Activated T-cell treated with anti-CD3 and anti-CD28 coated beads, Interleukin-2, amount 50 U/mL, for 4 hours (primary cell): ENCODE data around the gene TNNT1. TPM values are rescaled to one million over a fixed set of nuclear protein-coding genes. Genes with fewer than 3 reads are reported as not detected.
"Not testable (repeated sequence)": the region's sequence is repeated elsewhere in the genome, so short reads cannot be mapped to it uniquely, and the experiment has no call there.

Experiments
- ATAC-seq, 2 donors: fragments of 200-7000 bp; cut with Tn5 transposase; one replicate each; pipeline ENCODE4 v1.10.0; 2021
- DNase-seq: peaks from one replicate; pipeline ENCODE4 v3.0.0-alpha.2; 2020
- H3K27me3 Mint-ChIP-seq: one replicate; pipeline ENCODE4 v1.8.0; 2021; ENCODE audit warnings: low read depth, mixed read lengths
- H3K36me3 Mint-ChIP-seq: one replicate; pipeline ENCODE4 v1.8.0; 2022; ENCODE audit warnings: mixed read lengths; ENCODE audit not compliant: insufficient read depth
- H3K4me1 Mint-ChIP-seq: one replicate; pipeline ENCODE4 v1.8.0; 2021; ENCODE audit warnings: low read depth, mixed read lengths
- H3K4me3 Mint-ChIP-seq: one replicate; pipeline ENCODE4 v1.8.0; 2021; ENCODE audit warnings: mild to moderate bottlenecking, moderate library complexity, mixed read lengths
- H3K9me3 Mint-ChIP-seq: one replicate; pipeline ENCODE4 v1.8.0; 2021; ENCODE audit warnings: mixed read lengths
- total RNA-seq, 3 donors: library from RNA; stranded (reverse); gene quantifications; one replicate each; pipeline ENCODE4 v1.2.1, GENCODE V29; 2021

Gene TNNT1
- total RNA-seq, 3 donors from 2014 or later = not detected

GRCh38 chr19:55174425-55175116 is 25.6 kb upstream of the TNNT1 start:
- no peak overlapping the region for H3K4me3 Mint-ChIP-seq
- H3K27me3 Mint-ChIP-seq = peaks cover 78% of the 10 kb centered on the region
- H3K9me3 Mint-ChIP-seq = no peaks in the 10 kb centered on the region
- DNase-seq = no peak
- no peaks in the 10 kb centered on the region for H3K36me3 Mint-ChIP-seq
- no peak for ATAC-seq
- peaks cover 26% of the 10 kb centered on the region for H3K4me1 Mint-ChIP-seq

GRCh38 chr19:55173714-55174409 is 24.9 kb upstream of the TNNT1 start:
- Mint-ChIP-seq H3K9me3 (no peaks in the 10 kb centered on the region), H3K4me1 (peaks cover 21% of the 10 kb centered on the region), H3K4me3 (peak overlapping the region; percentile 24), H3K36me3 (no peaks in the 10 kb centered on the region), H3K27me3 (peaks cover 81% of the 10 kb centered on the region)
- DNase-seq (no peak), ATAC-seq (peak; percentile 55 to 60)

DNA sequence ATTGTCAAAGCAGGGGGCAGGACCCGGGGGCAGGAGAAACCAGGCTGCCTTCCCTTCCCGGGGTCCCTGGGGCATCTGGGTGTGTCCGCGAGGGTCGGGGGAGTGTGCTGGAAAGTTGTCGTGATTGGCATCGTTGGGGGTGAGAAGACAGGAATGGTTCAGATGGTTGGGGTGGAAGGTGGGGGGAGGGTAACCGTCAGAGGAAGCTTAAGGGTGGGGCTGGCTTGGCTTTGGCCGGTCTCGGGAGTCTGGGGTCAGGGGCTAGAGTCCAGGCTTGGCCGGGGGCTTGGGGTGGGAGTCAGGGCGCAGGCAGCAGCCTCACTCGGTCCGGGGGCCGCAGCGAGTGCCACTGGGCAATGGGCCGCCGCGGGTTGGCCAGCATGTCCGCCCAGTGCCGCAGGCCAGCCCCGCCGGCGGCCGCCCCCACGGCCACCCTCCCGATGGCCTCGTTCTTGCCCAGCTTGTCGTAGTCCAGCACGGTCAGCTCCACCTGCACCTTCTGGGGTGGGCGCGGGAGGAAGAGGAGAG is 24.2 kb upstream of the TNNT1 start:
- no peak for DNase-seq
- H3K27me3 Mint-ChIP-seq = peaks cover 76% of the 10 kb centered on the region
- H3K4me3 Mint-ChIP-seq = peak overlapping the region; percentile 13
- no peaks in the 10 kb centered on the region for H3K36me3 Mint-ChIP-seq
- peaks cover 16% of the 10 kb centered on the region for H3K4me1 Mint-ChIP-seq
- ATAC-seq = peak in 1 of 2 donors; percentile 8
- no peaks in the 10 kb centered on the region for H3K9me3 Mint-ChIP-seq

DNA sequence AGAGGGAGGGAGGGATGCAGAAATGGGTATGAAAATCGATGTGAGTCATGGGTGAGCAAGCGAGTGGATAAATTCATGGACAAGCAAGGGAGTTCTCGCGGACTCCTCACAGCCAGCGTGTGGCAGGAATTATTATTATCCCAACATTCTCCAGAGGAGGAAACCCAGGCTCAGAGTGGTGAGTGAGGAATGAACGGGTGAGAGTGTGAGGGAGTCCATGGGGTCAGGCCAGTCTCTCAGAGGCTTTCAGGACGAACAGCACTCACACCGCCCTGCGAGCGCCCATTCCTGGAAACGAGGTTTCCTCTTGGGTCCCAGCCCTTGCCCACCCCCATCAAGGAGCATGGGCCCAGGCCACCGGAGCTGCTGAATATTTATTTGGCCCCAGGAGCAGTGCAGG is 23.7 kb upstream of the TNNT1 start:
- H3K4me1 Mint-ChIP-seq = peaks cover 16% of the 10 kb centered on the region
- H3K36me3 Mint-ChIP-seq = no peaks in the 10 kb centered on the region
- ATAC-seq (no peak), DNase-seq (no peak)
- H3K9me3 Mint-ChIP-seq = no peaks in the 10 kb centered on the region
- H3K27me3 Mint-ChIP-seq = peaks cover 74% of the 10 kb centered on the region
- peak overlapping the region; percentile 9 for H3K4me3 Mint-ChIP-seq

- not testable (repeated sequence) for DNase-seq, H3K4me3 Mint-ChIP-seq, H3K36me3 Mint-ChIP-seq, H3K9me3 Mint-ChIP-seq, ATAC-seq
- Mint-ChIP-seq H3K4me1 (peaks cover 16% of the 10 kb centered on the region), H3K27me3 (peaks cover 77% of the 10 kb centered on the region)
These were observed 23.3 kb upstream of the TNNT1 start for GRCh38 chr19:55172318-55172717.

DNA sequence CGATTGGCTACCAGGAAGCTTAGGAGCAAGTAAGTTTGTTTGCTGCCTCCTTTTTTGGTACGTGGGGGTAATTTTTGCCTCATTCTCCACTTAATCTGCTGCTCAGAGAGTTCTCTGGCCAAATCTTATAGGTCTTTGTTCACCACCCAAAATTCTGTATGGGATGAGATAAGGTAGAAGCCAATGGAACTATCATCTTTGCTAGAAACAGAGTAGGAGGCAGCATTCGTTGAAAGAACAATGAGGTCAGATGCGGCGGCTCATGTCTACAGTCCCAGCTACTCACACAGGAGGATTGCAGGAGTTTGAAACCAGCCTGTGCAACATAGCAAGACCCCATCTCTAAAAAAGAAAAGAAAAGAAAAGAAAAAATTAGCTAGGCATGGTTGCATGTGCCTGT is 22.4 kb upstream of the TNNT1 start:
- Mint-ChIP-seq H3K4me1 (peaks cover 23% of the 10 kb centered on the region), H3K4me3 (no peak overlapping the region), H3K9me3 (no peaks in the 10 kb centered on the region), H3K27me3 (peaks cover 77% of the 10 kb centered on the region), H3K36me3 (no peaks in the 10 kb centered on the region)
- no peak for DNase-seq
- ATAC-seq = no peak

DNA sequence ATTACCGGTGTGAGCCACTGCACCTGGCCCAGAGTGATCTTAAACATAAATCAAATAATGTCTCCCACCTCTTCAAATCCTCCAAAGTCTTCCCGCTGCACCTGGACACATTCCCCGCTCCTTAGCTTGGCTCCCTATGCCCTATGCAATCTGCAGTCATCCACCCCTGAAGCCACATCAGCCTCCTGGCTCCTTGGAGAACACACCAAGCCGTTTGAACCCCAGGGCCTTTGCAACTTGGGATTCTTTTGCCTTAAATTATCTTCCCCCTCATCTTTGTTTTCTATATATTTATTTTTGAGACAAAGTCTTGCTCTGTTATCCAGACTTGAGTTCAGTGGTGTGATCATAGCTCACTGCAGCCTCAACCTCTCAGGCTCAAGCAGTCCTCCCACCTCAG is 20.1 kb upstream of the TNNT1 start:
- Mint-ChIP-seq H3K4me3 (no peak overlapping the region), H3K9me3 (no peaks in the 10 kb centered on the region), H3K27me3 (peaks cover 78% of the 10 kb centered on the region), H3K4me1 (peaks cover 23% of the 10 kb centered on the region), H3K36me3 (no peaks in the 10 kb centered on the region)
- DNase-seq (no peak), ATAC-seq (no peak)

DNA sequence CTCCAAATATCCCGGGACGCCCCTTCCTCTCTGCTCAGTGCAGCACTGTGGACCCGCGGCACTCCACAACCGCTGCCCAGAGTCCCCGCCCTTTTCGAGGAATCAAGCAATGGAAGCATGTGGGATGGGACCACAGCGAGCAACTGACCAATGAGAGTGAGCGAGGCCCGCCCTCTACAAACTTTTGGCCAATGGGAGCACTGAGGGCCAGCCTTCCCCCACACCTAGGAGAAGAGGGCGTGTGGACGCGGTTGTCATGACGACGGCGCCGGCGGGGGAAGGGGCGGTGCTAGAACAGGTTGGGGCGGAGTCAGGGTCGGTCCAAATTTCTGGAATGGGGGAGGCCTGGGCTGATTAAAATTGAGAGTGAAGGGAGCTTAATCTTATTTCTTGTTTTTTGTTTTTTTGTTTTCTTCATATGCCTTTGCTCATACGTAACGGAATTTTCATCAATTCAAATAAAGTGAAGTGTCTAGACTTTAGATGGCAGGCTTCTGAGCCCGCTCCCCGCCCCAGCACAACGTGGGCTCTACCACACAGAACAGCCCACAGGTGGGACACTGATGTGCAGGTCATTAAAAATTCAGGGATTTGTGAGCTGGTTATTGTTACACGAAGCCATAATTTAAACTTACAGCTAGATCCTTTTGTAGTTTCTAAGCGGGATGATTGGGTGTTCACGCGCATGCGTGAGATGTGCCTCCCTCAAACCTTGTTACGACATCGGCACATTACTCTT is 17.7 kb upstream of the TNNT1 start, which contains the start of gene DNAAF3:
TSS of gene DNAAF3 (minus strand) at position 84 of the 739 bp plus-strand sequence. CDS start 200 bp downstream, outside the sequence.
- DNase-seq (peak; percentile 44), ATAC-seq (peak; percentile 91 to 96)
- Mint-ChIP-seq H3K27me3 (peaks cover 73% of the 10 kb centered on the region), H3K4me3 (peak within 1 kb of the TSS; percentile 2), H3K36me3 (no peaks in the 10 kb centered on the region), H3K4me1 (peaks cover 12% of the 10 kb centered on the region), H3K9me3 (no peaks in the 10 kb centered on the region)

DNA sequence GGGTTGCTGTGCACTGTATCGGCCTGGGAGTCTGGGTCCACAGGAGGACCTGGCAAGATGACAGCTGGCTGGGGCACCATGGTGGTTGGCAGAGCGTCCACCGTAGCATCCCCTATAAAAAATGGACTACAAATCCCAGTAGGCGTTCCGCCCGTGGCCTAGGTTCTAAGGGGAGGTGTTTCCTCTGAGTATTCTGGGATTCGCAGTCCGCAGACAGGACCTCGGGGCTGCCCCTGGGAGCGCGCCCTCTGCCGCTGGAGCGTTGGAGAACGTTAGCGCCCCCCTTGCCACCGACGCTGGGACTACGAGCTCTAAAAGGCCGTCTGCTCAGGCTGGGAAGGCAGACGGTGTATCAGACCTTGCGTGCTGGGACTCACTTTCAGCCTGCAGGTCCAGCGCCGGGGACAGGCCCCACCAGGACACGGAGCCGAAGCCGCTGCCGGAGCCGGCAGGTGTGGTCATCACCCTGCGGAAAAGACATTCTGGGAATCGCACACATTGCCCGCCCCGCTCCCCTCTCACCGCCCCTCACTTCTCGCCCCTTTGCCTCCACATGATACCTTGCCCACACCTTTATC is 17.0 kb upstream of the TNNT1 start:
- Mint-ChIP-seq H3K4me1 (peaks cover 12% of the 10 kb centered on the region), H3K9me3 (no peaks in the 10 kb centered on the region), H3K36me3 (no peaks in the 10 kb centered on the region), H3K27me3 (peaks cover 71% of the 10 kb centered on the region), H3K4me3 (no peak overlapping the region)
- ATAC-seq = peak; percentile 70 to 77
- DNase-seq = peak; percentile 29

DNA sequence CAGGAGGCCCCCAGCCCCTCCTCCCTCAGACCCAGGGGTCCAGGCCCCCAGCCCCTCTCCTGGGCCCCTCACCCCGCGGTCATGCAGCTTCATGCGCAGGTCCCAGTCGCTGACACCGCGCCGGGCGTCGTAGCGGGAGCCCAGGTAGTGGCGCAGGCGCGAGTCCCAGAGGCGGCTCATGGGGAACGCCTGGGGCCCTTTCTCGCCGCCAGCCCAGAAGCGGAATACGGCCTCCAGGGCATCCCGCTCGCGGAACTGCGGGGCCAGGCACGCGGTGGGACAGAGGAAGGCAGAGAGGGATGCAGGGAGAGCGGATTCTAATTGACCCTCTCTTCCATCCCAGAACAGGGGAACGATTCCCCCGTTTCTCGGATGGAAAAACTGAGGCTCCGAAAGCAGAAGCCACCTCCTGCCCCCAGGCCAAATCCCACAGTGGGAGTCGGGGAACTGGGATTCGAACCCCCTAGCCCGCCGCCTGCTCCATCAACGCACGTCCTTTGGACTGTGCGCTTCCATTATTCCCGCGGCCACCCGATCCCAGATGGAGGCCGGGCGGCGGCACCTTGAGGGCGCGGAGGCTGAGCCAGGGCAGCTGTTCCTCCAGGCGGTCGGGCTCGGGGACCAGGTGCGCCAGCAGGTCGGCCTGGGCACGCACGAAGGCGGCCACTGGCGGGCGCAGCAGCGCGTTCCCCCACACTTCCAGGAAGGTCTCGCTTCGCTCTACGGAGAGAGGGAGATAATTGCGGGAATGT is 12.7 kb upstream of the TNNT1 start:
- H3K4me1 Mint-ChIP-seq = peaks cover 11% of the 10 kb centered on the region
- no peaks in the 10 kb centered on the region for H3K36me3 Mint-ChIP-seq
- DNase-seq (no peak), ATAC-seq (no peak)
- H3K9me3 Mint-ChIP-seq = no peaks in the 10 kb centered on the region
- no peak overlapping the region for H3K4me3 Mint-ChIP-seq
- H3K27me3 Mint-ChIP-seq = peaks cover 75% of the 10 kb centered on the region

GRCh38 chr19:55160986-55161365 is 12.0 kb upstream of the TNNT1 start:
- no peak for ATAC-seq
- H3K4me1 Mint-ChIP-seq = peaks cover 4% of the 10 kb centered on the region
- H3K4me3 Mint-ChIP-seq = no peak overlapping the region
- peaks cover 75% of the 10 kb centered on the region for H3K27me3 Mint-ChIP-seq
- H3K9me3 Mint-ChIP-seq = no peaks in the 10 kb centered on the region
- DNase-seq = no peak
- H3K36me3 Mint-ChIP-seq = no peaks in the 10 kb centered on the region

- Mint-ChIP-seq H3K9me3 (no peaks in the 10 kb centered on the region), H3K4me3 (no peak overlapping the region), H3K27me3 (peaks cover 71% of the 10 kb centered on the region), H3K4me1 (peaks cover 3% of the 10 kb centered on the region), H3K36me3 (no peaks in the 10 kb centered on the region)
- DNase-seq (peak; percentile 81), ATAC-seq (peak; percentile 96 to 97)
These were observed 11.4 kb upstream of the TNNT1 start for GRCh38 chr19:55160128-55160985.
